HG03439 (cell line): ENCODE data around the gene AIFM3.

Experiments
- ATAC-seq: cut with Tn5 transposase; IDR thresholded peaks from one replicate; pipeline ENCODE4 v1.9.1; 2021; ENCODE audit warnings: mild to moderate bottlenecking, moderate library complexity; ENCODE audit not compliant: unreplicated experiment

The AIFM3 gene

GRCh38 chr22:20973634-20974286 is 6.7 kb downstream of the AIFM3 start:
- no peak for ATAC-seq

GRCh38 chr22:20974336-20974955 is 7.4 kb downstream of the AIFM3 start:
- ATAC-seq = no peak

- ATAC-seq = no peak
Measured at GRCh38 chr22:20975541-20976290, 8.7 kb downstream of the AIFM3 start.

GRCh38 chr22:20976291-20976877 is 9.3 kb downstream of the AIFM3 start:
- no peak for ATAC-seq

GRCh38 chr22:20977019-20977418 is 10.0 kb downstream of the AIFM3 start:
- no peak for ATAC-seq

GRCh38 chr22:20977516-20978170 is 10.6 kb downstream of the AIFM3 start:
- no peak for ATAC-seq

- ATAC-seq = no peak
Measured at GRCh38 chr22:20978419-20978818, 11.4 kb downstream of the AIFM3 start.

GRCh38 chr22:20979243-20979809 is 12.3 kb downstream of the AIFM3 start:
- no peak for ATAC-seq

GRCh38 chr22:20979940-20980453 is 12.9 kb downstream of the AIFM3 start:
- no peak for ATAC-seq

- no peak for ATAC-seq
Measured at GRCh38 chr22:20980523-20980922, 13.5 kb downstream of the AIFM3 start.

GRCh38 chr22:20980938-20981722 is 14.1 kb downstream of the AIFM3 start:
- no peak for ATAC-seq

GRCh38 chr22:20981787-20982562 is 14.9 kb downstream of the AIFM3 start, which contains the start of gene LZTR1:
LZTR1 (plus strand) TSS chr22:20982297; CDS start chr22:20982372, 75 bp downstream.
- peak; percentile 71 for ATAC-seq

GRCh38 chr22:20982563-20982882 is 15.5 kb downstream of the AIFM3 start:
- no peak for ATAC-seq

- ATAC-seq = no peak
Measured at GRCh38 chr22:20983081-20983771, 16.2 kb downstream of the AIFM3 start.

GRCh38 chr22:20985720-20986119 is 18.7 kb downstream of the AIFM3 start:
- ATAC-seq = no peak

- ATAC-seq = no peak
Measured at GRCh38 chr22:20986365-20986764, 19.3 kb downstream of the AIFM3 start.

GRCh38 chr22:20987375-20987774 is 20.3 kb downstream of the AIFM3 start:
- no peak for ATAC-seq

GRCh38 chr22:20988573-20989322 is 21.7 kb downstream of the AIFM3 start:
- no peak for ATAC-seq
